ENCODE measurements around the gene BCL2.
A peak's percentile ranks its signal among the peaks of the same experiment; 100 is the strongest.

BCL2 gene

DNA sequence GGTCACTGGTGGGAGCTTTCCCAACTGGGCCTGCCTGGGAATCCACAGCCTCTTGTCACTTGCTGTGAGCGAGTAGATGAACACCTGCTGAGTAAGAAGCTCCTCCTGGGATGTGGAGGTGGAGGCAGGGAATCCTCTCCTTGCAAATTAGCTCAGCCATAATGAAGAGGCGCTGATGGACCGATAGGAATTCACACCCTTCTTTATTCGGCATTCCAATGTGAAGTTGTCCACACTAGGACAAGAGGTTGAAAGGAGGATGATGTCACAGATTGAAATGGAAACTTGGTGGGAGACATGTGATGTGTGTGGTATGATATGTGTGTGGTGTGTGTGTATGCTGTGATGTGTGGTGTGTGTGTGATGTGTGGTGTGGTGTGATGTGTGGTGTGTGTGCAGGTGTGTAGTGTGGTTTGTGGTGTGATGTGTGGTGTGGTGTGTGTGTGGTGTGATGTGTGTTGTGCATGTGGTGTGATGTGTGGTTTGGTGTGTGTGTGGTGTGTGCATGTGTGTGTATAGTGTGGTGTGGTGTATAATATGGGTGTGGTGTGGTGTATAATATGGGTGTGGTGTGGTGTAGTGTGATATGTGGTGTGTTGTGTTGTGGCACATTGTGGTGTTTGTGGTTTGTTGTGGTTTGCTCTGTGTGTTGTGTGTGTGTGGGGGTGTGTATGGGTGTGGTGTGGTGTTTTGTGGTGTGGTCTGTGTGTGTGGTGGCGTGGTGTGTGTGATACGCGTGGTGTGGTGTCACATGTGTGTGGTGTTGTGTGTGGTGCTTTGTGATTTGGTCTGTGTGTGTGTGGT lies 216.4 kb downstream of the BCL2 start:
- peak; percentile 30 for DNase-seq

DNA sequence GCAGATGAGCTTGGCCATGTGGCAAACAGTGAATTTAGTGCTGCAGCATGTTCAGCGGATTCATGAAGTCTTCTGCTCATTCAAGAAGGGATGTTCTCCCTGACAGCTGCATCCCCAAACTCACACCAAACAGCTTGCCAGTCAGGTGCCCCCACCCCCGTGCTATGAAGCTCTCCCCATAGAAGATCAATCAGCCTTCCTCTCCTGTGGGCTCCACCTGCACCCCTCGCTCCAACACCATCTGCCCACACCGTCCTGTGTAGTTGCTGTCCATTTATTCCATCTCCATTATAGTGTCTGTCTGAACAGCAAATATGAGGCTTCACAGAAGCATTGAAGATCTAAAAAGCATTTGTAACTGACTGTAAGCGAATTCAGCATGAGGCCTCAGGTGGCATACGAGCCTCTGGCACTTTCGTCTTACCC lies 218.9 kb downstream of the BCL2 start:
- DNase-seq = no peak

DNA sequence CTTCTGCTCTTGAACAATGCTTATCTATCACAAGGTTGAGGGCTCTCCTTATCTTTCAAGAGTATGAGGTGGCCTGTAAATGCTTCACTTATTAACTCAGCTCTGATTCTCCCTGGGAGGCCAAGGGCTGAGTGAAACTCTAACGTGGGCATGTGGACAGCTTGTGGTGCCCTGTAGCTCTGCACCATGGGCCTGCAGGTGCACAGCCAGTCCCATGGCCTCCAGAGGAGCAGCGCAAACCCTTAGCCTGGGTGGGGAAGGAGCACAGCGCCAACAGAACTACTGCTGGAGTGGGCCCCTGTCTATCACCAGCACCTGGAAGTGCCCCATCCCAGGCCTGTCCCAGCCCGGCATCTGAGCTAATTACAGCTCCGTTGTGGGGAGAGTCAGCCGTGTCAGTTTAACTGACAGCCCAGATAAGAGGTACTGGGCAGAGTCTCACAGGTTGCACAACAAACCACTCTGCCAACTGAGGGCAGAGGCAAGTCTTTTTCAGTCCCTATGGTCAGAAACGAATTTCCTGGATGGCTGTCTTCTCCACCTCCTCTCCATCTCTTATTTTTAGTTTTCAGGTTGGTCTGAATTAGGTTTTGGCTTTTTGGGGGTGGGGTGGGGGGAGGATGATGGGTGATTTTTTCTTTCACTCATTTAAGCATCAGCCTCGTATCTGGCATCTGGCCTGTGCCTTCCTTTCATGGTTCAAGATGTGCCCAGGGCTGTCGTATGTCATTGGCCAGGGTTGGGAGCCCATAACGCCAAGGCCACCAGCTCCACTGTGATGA lies 219.5 kb downstream of the BCL2 start:
- peak; percentile 66 for DNase-seq

DNA sequence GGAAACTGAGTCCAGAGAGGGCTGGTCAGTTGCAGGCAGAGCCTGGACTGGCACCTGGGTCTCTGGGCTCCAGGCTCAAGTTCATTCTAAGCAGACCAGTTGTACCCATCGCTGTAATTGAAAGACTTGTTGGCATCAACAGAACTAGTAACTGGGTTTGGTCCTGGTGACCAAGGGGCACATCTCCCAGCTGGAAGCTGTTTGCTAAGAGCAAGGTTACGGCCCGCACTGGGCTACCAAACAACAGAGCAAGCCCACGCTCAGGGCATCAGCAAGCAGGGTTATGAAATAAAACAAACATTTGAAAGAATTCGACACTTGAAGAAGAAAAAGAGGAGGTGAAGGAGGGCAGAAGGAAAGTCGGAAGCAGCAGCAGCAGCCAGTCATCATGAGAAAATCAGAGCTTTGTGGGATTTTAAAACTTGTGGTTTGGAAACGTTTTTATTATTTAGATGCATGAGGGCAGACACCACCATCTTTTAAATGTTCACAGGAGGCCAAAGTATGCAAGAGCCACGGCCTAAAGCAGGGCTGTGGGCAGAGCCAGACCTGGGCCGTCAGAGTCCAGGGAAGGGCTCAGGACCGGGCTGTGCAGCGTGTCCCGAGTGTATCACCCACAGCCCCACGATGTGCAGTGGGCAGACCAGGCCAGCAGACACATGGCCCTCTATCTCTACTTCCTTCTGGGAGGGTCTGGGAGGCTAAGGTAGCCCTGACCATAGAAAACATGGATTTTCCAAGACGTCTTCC lies 220.3 kb downstream of the BCL2 start:
- no peak for DNase-seq

DNA sequence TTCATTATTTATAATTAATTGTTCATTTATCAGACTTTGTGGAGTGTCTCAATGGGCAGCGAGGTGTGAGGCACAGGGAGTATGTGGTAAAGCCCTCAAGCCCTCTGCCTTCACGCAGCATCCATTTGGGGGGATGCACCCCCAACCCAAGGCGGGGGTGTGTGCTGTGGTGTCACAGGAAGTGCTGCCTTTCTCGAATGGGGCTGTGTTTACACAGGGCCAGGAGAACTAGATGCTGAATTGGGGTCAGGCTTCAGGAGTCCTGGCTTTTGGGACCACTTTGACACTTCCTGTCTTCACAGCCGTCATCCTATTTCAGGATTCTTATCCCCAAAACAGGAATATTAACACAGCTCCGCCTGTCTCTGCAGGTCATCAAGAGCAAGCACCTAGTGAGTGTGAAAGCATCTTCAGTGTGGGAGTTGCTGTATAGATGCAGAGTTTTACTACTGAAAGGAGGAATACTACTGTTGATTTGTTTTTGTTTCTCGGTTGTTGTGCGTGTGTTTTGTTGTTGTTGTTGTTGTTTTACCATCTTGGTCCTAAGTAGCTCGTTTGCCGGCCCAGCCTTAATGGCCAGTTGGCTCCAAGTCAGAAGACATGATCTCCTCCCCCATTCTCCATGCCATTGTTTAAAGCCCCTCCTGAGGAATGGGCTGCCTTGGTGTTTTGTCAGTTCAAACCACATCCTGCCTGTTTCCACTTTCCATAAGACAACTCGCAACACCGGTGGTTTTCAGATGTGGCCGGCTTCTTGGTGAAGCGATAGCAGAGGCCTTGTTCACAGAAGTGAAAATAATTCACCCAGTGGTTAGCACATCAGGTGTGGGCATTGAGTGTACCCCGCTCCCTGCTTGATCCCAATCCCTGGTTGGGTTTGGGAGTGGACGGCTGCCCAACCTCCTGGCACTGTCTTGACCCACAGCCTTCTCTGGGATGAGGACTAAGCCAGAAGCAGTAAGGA lies 221.3 kb downstream of the BCL2 start:
- DNase-seq = peak; percentile 46

DNA sequence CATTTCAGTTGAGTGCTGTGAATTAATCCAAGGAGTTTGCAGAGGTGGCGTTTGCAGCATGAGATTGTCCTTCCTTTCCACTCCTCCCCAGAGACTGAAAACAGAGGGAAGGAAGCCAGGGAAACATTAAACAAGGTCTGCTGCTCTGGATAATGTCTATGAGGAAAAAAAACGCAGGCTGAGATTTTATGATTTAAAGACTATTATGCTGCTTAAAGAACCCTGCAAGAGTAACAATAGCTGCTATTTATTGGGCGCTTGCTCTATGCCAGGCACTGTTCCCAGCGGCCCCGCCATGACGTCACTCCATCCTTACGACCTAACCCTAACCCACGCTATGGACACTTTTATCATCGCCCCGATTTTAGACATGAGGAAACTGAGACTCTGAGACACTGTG lies 222.4 kb downstream of the BCL2 start:
- DNase-seq = no peak

DNA sequence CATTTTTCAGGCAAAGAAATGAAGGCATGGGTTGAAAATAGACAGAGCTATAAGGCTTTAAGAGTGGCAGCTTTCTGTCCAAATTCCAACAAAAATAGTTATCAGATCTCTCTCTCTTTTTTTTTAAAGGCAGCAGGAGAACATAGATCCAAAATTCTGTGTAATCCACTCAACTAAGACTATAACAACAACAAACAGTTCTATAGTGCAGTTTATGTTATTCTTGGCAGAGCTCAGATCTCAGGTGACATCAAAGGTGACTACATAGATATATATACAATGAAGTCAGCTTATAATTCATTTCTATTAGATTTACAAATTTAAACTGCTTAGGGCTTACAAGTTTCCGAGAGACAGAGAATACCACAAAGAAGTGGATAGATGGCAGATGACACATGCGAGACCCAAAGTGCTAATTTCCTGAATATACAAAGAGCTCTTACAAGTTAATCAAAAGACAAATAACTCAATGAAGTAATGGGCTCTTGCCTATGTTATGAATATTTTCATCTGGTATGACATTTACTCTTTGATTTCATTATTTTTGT lies 223.2 kb downstream of the BCL2 start:
- no peak for DNase-seq

DNA sequence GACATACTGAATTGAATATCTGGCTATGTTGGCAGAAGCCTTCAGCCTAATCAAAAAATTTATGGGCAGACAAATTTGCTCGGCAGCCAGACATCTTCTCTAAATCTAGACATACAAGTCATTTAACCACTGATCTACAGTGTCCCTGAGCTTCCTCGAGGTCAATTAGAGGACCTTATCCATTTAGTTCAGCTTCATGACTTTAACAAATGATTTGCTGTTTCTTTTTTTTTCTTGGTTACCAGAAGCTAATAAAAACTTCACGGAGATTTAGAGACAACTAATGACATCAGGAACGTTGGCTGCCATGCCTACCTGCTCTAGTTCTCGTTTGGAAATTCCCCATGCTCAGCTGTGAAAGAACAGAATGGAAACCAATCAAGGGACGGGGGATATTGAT lies 223.8 kb downstream of the BCL2 start:
- DNase-seq = no peak

DNA sequence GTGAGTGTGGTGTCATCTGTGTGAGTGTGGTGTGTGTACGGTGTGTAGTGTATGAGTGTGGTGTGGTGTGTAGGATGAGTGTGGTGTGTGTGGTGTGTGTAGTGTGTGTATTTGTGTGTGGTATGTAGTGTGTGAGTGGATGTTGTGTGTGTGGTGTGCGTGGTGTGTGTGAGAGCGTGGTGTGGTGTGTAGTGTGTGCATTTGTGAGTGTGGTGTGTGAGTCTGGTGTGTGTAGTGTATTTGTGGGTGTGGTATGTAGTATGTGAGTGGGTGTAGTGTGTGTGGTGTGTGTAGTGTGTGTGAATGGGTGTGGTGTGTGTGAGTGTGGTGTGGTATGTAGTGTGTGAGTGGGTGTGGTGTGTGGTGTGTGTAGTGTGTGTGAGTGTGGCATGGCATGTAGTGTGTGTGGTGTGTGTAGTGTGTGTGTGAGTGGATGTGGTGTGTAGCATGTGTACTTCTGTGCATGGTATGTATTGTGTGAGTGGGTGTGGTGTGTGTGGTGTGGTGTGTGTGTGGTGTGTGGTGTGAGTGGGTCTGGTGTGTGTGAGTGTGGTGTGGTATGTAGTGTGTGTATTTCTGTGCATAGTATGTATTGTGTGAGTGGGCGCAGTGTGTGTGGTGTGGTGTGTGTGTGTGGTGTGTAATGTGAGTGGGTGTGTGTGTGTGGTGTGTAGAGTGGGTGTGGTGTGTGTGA lies 227.8 kb downstream of the BCL2 start:
- no peak for DNase-seq

DNA sequence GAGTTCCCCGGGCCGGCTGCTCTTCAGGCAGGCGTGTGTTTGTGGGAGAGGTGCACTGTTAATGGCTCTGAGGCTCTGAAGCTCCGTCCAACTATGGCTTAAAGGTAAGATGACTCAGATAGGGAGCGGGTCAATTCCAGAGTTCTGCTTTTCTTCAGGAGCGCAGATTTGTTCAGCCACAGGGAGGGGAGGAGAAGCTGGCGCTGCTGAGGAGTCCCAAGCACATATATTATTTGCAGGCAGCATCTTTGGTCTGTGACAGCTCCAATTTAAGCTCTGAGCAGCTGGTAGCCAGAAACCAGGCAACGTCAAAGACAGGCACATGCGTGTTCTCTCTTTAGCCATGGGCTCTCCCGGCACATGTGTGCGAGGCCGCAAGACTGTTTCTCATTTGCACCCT lies 229.2 kb downstream of the BCL2 start:
- DNase-seq = no peak

DNA sequence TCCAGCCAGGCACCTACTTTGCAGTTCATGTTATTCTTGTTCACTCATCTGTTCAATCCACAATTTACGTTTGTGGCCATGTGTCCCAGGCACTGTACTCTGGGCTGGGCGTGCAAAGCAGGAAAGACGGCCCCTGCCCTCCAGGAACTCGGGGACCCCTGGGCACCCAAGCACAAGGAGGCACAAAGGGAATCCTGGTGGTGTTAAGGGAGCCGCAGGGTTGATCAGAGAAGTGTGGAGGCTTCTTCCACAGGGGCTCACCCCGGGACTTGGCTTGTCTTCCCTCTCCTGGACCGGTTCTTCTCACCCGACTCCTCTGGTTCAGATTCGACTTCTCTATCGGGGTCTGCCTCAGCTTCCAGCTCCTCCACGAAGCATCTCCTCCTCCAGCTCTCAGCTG lies 230.5 kb downstream of the BCL2 start:
- no peak for DNase-seq

DNA sequence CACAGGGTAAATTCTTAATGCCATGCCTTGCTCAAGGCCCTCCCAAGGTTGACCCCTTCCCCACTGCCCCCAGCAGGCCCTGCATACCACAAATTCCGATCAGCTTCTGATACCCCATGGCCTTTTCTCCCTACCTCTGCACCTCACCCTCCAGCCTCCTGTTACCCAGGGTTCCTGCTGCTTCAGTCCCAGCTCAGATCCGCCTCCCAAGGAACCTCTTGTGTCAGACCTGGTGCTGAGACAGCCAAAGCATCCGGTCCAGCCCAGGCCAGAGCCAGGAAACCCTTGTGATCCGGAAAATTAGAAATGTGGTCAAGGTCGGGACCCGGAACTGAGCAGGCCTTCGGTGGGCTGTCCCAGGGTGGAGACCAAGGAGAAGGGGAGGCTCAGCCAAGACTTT lies 231.3 kb downstream of the BCL2 start:
- DNase-seq = no peak

DNA sequence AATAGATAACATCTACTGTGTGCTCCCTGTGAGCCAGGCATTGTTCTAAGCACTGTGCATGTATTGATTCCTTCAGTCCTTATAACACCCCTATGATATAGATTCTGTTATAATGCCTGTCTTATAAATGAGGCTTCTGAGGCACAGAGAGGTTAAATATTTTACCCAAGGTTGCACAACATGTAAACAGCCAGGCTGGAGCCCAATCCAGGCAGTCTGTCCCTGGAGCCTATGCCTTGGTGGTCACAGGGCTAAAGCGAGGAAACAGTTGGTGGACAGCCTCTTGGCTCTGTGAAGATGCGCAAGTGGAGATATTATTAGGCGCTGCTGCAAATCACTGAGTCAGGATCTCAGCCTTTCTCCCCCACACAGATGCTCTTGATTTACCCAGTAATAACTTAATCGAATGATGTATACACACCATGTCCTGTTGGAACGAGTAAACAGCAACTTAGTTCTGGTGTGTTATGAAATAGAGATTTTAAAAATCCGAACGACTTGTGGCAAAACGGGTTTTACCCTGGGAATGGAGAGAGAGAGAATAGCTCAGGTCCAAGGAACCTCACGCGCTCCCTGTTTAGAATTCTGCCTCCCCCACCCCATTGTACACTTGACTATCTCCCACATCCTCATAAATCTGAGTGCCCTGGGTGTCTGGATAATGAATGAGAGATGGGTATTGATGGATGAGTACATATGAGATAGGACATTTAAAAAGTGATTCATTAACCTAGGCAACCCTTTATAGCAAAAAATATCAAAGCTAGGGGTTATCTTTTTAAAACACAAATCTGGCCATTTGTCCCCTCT lies 231.9 kb downstream of the BCL2 start:
- no peak for DNase-seq

DNA sequence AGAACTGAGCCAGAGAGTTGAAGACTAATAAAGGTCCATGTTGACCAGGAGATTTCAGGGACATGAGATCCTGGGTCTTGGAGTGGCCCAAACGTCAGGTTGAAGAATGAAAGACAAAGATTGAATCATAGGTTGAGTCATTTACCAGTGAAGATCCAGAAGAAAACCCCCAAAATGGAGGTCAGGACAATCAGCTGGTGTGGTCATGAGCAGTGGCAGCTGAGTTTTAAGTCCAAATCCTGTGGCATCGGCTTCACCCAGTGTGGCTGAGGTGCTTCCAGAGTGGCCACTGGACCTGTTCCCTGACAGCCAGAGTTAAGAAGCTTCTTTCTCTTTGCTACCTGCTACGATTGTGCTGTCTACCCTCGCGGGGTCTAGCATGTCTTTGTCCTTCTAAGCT lies 234.0 kb downstream of the BCL2 start:
- no peak for DNase-seq

DNA sequence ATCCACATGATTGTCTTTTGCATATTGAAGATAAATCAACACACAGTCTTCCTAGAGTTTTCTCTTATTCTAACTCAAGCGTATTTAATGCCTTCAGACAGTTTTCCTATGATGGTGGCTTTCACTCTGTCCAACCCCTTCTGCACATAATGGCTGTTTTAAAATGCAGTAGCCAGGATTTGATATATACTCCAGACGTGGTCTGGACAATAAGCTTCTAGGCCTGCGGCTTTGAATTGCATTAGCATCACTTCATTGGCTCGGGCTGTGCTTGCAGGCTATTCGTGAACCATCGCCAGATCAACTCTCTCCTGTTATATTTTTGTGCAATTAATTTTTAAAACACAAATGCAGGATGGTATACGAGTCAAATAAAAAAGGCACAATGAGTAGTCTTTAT lies 235.3 kb downstream of the BCL2 start:
- no peak for DNase-seq

DNA sequence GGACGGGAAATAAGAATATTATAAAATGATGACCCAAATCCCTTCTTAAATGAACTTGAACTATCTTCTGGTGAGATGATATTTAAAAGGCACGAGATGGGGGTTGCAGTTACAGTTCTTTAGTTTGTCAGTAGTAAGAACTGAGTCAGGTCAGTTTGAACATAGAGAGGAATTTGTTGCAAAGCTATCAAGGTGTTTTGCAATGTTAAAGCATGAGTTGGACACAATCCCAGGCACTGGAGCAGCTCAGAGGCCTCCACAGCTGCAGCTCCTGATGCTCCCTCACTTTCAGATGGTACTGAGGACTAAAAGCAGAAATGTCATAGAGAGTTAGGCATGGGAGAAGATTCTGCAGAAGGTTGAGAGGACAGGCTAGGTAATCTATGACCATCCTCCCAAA lies 236.0 kb downstream of the BCL2 start:
- no peak for DNase-seq

DNA sequence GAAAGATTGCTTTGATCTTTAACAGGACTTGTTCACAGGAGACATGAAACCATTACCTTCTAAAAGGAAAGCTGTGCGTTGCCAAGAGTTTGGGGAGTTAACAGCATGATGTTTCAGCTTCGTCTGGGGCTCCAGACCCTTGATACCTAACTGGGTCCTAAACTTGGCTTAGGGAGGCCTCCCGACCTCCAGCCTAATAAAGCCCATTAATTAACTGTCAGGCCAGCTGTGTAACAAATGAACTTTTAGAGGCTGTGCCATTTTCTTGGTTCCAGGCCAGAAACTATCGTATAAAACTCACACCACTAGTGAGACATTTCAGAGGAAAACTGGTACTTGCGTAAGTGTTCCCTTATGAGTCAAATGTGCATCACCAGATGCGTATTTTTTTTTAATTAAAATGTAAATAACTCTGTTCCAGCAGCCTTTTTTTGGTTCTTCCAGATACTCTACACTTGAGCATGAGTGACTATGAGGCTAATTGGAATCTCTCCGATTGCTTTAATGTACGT lies 236.5 kb downstream of the BCL2 start:
- no peak for DNase-seq

DNA sequence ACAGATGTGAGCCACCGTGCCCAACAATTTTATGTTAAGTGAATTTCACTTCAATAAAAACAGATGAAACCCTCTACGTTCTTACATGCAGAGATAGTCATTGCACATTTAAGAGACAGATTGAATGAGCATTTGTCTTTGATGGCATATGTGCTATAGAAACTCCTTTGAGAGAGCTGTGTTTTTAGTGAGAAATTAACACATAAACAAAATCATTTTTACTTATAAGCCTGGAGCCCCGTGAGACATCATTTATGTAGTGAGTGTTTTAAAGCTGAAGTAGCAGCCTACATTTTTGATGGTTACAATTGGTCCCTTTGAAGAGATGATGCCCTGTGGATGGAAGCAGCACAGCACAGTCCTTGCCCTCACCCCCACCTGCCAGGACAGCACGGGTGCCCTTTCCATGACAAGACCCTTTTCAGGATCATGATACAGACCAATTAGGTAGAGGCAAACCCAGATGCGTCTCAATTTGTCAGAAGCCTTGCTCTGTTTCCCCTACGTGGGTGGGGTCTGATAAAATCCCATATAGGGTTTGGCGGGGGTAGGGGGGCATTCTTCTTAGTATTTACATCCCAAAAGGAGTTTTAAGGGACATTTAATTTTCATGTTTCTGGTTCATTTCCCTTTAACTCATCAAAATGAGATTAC lies 237.1 kb downstream of the BCL2 start:
- DNase-seq = no peak

DNA sequence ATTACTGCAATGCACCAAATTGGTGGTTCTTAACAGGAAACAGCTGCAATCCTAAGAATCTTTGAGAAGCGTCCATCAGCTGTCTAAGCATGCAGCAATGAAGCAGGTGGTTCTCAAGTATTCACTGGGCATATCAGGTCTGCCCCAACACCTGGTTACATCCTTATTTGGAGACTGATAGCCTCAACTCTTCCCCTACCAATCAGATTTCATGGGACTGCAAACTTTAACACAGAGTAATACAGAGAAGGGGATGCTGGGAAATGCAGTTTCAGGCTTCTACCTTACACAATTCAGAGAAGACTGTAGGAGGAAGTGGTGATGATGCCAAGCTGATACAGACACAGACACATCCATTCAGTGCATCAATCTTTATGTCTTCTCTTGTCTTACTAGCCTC lies 240.5 kb downstream of the BCL2 start:
- DNase-seq = peak; percentile 39

DNA sequence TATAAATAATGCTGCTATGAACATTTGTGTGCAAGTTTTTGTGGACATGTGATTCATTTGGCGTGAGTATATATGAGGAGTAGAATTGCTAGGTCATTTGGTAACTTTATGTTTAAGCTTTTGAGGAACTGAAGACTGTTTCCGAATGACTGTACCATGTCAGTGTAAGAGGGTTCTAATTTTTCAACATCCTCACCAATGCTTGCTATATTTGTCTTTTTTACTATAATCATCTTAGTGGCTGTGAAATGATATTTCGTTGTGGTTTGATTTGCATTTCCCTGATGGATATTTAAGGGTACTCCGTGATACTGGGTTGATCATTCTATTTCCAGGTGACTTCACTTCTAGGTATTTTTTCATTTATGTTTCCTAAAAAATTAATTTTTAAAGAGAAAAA lies 241.1 kb downstream of the BCL2 start:
- no peak for DNase-seq

All from OCI-M1 (cell line).